Measurements from ENCODE around the gene UFSP1.

GRCh38 chr7:100882201-100882600 lies 7.3 kb downstream of the UFSP1 start:
- no peak for TF ChIP-seq POLR2A (IDR thresholded peaks at IDR 0.05)
- no peak for TF ChIP-seq CTCF (IDR thresholded peaks at IDR 0.05)
